C4-2B (cell line): ENCODE results near the gene TAF13.

Source experiments
- H3K27ac ChIP-seq: fragments of 450-650 bp; 2 replicates; pipeline ENCODE4 v1.5.1; 2017
- ZFX ChIP-seq: fragments of 450-650 bp; IDR thresholded peaks from 2 replicates; pipeline ENCODE4 v1.6.1; 2017
- TF ChIP-seq, protein P1 (sequence below): fragments of 450-650 bp; conservative IDR thresholded peaks from 2 replicates; pipeline ENCODE4 v1.5.1; 2017; ENCODE audit warnings: mild to moderate bottlenecking

The TAF13 gene

DNA sequence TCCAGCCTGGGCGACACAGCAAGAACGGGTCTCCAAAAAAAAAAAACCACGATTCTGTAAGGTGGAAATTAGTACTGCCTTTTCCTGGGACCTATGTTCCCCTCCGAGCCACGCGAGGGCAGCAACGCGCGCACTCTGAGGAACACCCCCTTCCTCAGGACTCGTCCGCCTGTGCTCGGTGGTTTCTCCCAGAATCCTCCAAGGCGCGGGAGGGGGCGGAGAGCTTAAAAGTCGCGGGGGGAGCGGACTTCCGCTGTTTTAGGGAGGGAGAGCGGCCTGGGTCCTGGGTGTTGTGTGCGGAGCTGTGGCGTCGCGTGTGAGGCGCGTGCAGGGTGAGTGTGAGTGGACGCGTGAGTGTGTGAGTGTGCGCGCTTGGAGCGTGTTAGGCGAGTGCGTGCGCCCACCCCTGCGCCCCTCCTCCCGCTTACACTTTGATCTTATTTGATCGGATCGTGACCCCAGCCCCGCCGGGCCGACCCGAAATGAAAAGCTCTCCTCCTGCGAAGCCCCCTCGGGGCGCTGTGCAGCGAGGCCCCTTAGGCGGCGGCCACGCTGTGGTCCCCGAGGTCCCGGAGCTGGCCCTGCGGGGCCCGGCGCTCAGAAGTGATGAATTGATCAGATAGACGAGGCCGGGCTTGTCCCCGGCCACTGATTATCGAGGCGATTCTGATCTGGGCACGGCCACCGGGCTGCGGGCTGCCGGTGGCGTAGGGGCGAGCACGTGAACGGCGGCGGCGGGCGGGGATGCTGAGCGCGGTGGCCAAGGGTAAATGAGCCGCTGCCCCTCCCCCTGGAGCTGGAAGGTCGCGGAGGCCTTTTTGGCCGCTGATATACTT is 24.4 kb upstream of the TAF13 start:
- TF ChIP-seq, protein P1, sequence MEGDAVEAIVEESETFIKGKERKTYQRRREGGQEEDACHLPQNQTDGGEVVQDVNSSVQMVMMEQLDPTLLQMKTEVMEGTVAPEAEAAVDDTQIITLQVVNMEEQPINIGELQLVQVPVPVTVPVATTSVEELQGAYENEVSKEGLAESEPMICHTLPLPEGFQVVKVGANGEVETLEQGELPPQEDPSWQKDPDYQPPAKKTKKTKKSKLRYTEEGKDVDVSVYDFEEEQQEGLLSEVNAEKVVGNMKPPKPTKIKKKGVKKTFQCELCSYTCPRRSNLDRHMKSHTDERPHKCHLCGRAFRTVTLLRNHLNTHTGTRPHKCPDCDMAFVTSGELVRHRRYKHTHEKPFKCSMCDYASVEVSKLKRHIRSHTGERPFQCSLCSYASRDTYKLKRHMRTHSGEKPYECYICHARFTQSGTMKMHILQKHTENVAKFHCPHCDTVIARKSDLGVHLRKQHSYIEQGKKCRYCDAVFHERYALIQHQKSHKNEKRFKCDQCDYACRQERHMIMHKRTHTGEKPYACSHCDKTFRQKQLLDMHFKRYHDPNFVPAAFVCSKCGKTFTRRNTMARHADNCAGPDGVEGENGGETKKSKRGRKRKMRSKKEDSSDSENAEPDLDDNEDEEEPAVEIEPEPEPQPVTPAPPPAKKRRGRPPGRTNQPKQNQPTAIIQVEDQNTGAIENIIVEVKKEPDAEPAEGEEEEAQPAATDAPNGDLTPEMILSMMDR: peak; percentile 97
- peak; percentile 78 for TF ChIP-seq ZFX
- H3K27ac ChIP-seq: peak overlapping the region; percentile 97

DNA sequence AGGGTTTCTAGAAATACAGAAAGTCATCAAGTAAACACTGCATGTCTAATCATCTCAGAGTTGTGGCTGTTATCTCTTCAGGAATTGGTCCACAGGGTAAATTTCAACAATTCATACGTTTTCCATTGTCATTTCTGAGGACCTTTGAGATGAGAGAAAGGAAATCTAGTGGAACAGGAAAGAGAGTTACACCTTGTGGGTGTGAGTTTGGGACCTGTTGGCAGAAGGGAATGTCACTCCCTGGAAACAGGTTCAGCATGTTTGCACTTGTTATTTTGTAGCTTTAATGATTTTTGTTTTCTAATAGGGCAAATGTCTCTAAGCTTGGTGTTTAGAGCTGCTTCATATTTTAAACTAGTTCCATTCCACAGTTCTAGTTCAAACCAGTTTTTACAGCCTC is 20.3 kb upstream of the TAF13 start:
- TF ChIP-seq, protein P1: no peak
- TF ChIP-seq ZFX: no peak
- H3K27ac ChIP-seq: no peak overlapping the region

DNA sequence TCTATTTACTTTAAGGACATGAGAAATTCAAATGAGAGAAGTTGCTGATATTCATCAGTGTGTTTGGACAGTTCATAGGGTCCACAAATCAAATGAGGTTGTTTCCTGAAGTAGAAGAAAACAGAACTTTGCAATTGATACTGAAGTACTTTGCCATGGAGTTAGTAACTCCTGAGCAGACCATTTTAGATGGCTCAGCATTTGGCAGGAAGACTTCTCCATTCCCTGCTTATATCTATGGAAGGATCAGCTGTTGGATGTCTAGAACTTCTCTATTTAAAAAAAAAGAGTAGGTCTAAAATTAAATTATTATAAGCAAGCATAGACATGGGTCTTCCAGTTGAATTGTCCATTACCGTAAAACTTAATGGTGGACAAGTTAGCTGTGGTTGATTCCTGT is 19.8 kb upstream of the TAF13 start:
- H3K27ac ChIP-seq: no peak overlapping the region
- TF ChIP-seq, protein P1: no peak
- no peak for TF ChIP-seq ZFX

DNA sequence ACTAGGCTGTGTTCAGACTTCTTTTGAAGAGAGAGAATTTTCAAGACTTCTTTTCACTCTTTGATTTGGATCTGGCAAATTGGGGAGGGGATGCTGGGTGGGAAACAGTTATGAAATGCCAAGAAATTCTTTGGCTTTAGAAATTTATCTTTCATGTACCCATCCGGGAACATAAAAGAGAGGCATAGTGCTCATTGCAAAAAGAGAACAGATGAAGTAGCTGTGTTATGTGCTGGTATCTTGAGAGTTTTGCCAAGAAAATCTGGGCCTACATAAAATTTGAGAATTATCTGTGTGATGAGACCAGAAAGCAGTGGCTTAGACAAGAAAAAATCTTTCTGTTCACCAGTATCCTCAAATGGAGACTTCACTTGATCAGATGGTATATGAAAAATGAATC is 19.1 kb upstream of the TAF13 start:
- H3K27ac ChIP-seq: no peak overlapping the region
- no peak for TF ChIP-seq ZFX
- TF ChIP-seq, protein P1: no peak

DNA sequence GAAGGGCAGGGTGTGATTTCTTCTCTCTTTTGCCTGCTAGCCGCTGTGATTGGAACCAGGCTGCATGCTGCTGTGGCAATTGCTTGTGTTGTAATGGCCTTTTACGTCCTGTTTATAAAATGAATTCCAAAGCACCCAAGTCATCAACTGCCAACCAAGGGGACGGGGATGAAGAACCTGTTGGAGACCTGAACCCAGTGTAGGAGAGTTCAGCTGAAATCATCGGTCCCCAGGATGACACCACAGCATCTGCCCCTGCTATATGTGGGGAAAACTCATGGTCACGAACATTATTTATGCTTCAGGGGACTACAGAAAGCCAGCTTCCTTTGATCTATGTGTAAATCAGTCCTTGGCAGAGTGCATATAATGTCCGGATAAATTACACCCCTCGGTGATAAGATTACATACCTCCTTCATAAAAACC is 18.6 kb upstream of the TAF13 start:
- H3K27ac ChIP-seq: no peak overlapping the region
- TF ChIP-seq, protein P1: no peak
- TF ChIP-seq ZFX: no peak

DNA sequence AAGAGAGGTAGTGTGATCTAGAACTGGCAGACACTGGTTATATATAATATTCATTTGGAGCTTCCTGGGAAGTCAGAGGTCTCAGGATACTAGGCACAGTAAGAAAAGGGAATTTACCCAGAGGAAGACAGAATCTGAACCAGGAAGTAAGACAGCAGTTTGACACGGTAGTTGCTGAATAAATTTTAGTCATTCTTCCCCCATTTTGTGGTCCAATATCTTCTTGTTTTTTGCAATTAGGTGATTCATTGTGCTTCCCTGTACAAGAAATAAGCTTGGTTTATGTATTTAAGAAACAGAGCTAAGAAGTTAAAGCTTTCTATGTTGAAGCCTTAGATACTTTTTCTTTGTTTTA is 16.0 kb upstream of the TAF13 start:
- TF ChIP-seq, protein P1: no peak
- TF ChIP-seq ZFX: no peak
- H3K27ac ChIP-seq: no peak overlapping the region

DNA sequence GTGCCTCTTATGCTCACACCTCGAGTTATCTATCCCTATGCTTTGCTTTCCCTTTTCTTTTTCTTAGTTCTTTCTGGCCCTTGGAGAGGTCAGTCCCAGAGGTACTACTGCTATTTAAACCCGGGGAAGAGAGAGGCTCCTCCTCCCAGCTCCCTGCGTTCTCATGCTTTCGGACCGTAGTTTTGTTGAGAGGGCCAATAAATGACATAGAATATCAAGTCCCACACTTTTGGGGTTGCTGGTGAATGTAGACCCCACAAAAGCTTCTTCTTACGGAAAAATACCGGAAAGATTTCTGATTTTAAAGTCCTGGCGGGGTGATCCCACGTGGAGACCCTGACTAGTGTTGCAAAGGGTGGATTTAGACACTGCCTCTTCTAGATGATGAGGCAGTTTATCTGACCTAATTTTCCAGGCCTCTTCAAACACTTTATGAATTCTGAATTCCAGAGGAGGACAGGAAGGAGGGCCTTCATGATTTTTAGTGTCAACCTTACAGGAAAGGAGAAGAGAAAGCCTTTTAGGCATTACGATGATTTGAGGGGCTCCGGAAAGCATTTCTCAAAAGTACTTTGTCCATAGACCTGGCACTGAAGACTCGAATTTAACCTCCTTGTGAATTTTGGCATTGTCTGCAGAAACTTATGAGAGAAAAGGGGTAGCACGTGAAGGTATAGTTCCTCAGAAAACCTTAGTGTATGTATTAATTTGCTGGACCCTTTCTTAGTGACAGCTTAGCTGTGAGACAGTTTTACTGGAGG is 15.5 kb upstream of the TAF13 start:
- H3K27ac ChIP-seq: peak overlapping the region; percentile 78
- TF ChIP-seq ZFX: no peak
- TF ChIP-seq, protein P1: no peak
